HG02678 (cell line): Measurements from ENCODE around the gene DNAAF5.
"Not testable (repeated sequence)": the region's sequence is repeated elsewhere in the genome, so short reads cannot be mapped to it uniquely, and the experiment has no call there.

Experiments used
- ATAC-seq: cut with Tn5 transposase; IDR thresholded peaks from one replicate; pipeline ENCODE4 v1.9.1; 2021; ENCODE audit warnings: mild to moderate bottlenecking, moderate library complexity; ENCODE audit not compliant: unreplicated experiment

The DNAAF5 gene

DNA sequence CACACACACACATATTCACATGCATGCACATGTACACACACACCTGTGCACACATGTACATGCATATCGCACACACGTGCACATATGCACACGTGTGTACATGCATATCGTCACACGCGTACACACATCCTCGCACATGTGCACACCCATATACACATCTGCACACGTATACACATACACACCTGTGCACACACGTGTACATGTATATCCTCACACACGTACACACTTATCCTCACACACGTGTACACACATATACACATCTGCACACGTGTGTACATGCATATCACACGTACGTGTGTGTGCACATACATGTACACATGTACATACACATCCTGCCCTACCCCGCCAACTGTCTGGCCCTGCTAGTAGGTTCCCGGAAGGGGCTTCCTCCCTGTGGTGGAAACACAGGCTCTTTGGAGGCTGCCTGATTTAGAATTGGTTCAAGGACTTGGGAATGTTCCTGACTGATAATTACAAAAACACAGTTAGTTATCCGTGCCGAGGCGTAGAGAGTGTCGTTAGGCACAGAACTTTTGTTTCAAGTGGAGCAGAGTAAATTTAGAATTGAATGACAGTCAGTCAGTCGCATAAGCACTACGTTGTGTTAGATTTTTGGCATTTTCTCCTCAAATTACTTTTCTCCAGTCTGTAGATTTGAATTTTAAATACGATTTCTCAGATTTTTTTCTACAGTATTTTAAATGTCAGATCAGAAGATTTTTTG, 19.1 kb downstream of the DNAAF5 start:
- ATAC-seq = no peak

DNA sequence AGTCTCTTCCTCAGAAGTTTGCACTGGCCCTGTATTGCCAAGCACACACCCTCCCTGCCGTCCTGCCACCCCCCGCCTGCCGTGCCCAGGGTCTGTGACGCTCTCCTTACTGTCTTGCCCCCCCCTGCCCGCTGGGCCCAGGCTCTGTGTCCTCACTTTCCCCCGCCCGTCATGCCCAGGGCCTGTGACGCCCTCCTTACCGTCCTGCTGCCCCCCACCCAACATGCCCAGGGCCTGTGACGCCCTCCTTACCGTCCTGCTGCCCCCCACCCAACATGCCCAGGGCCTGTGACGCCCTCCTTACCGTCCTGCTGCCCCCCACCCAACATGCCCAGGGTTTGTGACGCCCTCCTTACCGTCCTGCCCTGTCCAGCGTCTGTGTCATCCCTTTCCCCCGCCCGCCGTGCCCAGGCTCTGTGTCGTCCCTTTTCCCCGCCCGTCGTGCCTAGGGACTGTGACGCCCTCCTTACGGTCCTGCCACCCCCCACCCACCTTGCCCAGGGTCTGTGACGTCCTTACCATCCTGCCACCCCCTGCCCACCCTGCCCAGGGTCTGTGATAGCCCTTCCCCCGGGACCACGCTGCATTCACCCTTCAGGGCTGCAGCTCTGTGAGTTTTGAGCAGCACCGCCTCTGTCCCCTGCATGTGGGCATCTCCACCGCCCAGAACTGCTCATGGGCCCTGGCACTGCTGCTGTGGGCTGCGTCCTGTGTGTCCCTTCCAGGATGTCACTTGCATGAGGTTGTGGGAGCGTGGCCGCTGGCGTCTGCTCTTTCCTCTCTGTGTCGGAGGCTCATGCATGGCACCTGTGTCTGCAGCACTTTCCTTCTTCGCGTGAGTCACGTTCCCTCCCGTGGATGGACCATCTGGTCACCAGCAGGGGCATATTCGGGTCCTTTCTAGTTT, 19.9 kb downstream of the DNAAF5 start:
- no peak for ATAC-seq

DNA sequence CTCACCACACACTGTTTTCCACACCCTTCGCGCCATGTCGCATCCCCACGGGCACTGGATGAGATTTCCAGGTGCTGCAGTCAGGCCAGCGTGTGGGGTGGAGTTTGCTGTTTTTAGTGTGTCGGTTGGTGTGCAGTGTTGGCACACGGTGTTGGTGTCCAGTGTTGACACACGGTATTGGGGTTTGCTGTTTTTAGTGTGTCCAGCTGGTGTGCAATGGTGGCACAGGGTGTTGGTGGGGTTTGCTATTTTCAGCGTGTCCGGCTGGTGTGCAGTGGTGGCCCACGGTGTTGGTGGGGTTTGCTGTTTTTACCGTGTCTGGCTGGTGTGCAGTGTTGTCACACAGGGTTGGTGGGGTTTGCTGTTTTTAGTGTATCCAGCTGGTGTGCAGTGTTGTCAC, 20.7 kb downstream of the DNAAF5 start:
- no peak for ATAC-seq

DNA sequence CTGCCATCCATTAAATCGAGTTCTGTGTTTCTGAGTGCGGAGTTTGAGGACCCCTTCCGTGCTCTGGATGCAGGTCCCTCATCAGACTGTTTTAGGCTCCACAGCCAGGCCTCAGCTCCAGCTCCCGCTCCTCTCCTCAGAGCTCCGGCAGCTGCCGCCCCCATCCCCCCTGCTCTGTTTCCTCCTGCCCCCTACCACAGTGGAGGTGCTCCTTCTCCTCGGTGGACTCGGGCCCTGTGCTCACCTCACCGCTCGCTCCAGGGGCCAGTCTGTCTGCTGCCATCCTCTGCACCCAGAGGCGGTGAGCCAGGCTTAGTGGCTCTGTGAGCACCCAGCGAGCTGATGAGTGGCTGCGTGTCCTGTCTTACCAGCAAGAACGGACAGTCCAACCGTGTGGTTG, 21.9 kb downstream of the DNAAF5 start:
- no peak for ATAC-seq

DNA sequence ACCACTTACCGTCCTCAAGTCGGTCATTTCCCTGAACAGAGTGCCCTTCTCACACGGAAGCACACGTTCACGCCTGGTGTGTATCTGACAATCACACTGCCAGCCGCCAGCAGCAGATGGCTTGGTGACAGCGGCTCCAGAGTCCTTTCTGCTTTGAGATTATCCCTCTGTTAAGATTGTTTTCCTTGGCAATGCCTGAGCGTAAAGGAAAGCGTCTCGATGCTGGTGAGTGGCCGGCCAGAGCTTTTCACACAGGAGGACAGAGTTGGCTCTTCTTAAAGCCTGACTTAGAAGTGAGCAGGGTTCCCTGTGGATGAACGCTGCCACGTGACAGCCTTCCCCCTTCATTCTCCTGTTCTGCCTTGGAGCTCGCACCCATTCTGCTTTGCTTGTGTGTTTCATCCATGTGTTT, 22.6 kb downstream of the DNAAF5 start:
- ATAC-seq = no peak

DNA sequence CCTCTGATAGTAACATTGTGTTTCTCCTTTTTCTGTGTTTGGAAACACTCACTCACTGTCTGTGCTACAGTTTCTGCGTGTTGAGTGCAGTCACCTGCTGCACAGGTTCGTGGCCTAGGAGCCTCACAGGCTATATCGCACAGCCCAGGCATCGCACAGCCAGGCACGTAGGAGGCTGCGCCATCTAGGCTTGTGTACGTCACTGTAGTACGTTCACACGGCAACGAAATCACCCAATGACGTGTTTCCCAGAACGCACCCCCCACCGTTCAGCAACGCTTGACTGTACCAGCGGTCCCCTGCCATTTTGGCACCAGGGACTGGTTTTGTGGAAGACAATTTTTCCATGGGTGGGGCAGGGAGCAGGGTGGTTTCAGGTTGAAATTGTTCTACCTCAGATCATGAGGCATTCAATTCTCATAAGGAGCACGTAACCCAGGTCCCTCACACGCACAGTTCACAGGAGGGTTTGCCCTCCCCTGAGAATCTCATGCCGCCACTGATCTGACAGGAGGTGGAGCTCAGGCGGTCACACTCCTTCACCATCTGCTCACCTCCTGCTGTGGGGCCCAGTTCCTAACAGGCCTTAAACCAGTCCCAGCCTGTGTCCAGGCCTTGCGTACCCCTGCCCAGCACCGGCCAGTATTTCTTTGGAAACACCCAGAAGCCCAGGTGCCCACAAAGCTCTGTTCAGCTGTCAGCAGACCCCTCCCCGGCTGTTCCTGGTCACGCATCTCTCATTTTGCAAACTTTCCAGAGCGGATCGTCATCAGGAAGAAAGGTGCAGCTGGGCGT, 23.8 kb downstream of the DNAAF5 start:
- ATAC-seq = no peak

DNA sequence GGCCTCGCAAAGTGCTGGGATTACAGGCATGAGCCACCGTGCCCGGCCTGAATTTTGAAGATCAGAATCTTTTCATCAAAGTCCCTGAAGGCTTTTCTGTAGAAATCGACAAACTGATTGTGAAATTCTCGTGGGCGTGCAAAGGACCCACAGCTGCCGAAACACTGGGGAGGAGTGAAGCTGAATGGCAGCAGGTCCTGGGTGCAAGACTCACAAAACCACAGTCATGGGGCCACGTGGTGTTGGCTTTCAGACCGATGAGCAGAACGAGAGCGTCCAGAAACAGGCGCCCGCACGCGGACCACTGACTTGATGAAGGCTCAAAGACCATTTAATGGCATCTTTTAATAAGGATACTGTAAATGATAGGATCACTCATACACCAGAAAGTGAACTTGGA, 25.3 kb downstream of the DNAAF5 start:
- no peak for ATAC-seq

DNA sequence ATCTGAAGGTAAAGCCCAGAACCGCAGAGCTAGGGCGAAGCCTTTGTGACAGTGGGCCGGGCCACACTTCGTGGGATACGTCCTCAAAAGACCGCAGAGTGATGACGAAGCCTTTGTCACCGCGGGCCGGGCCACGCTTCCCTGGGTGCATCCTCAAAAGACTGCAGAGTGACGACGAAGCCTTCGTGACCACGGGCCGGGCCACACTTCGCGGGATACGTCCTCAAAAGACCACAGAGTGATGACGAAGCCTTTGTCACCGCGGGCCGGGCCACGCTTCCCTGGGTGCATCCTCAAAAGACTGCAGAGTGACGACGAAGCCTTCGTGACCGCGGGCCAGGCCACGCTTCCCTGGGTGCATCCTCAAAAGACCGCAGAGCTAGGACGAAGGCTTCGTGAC, 25.8 kb downstream of the DNAAF5 start:
- ATAC-seq = not testable (repeated sequence)

DNA sequence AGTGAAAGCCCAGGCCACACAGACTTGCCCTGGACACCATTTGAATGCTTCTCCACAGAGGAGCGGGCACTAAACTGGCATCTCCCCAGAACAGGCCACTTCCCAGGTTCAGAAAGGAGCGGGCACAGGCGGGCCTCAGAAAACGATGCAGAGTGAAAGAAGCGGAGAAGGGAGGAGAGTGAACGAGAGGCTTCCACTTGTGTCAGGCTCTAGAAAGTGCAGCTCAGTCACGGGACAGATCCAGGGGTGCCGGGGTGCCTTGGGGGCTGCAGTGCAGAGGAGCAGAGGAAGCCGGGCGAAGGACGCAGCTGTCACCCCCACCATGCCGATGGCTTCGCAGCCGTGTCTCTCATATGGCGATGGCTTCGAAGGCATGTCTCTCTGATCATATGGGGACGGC, 26.7 kb downstream of the DNAAF5 start:
- no peak for ATAC-seq

DNA sequence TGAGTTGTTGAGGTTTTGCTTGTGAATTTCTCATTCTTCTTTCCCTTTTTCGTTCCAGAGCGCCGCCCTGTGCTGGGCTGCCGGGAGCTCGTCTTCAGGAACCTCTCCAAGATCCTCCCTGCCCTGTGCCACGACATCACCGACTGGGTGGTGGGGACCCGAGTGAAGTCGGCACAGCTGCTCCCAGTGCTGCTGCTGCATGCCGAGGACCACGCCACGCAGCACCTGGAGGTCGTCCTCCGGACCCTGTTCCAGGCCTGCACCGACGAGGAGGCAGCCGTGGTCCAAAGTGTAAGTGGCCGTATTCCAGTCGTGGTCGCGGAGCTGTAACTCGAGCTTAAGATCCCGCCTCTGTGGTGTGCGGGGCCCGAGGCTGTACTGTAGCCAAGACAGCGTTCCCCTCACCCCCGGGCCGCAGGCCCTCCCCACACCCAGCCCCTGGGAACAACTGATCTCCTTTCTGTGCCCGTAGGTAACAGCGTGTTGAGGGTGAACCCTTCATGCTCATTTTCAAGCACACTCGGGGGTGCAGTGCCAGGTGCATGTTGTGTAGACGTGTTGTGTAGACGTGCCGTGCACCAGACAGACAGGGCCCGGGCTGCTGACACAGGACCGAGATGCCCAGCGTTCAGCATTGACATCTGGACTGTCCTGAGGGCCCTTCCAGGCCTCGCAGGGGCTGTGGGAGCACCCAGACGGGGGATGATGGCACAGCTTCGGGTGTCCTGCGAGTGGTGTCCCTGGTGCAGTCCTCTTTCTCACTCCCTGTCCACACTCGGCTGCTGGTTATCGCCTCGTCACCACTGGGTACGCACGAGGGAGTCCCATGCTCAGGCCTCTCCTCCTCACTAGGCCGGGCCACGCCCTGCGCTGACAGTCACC, 28.3 kb downstream of the DNAAF5 start:
- no peak for ATAC-seq

DNA sequence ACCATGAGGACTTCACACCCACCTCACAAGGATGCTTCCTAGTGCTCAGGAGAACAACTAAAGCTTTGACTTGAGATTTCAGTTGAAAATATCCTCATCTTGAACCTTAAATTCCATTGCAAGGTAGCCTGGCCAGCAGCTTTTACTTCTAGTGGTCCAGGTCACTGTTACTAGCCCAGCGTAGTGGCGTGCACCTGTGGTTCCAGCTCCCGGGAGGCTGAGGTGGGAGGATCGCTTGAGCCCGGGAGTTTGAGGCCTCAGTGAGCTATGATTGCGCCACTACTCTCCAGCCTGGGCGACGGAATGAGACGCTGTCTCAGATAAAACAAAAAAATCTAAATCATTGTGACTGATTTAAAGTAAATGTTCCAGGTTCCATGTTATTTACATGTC, 28.9 kb downstream of the DNAAF5 start:
- no peak for ATAC-seq

DNA sequence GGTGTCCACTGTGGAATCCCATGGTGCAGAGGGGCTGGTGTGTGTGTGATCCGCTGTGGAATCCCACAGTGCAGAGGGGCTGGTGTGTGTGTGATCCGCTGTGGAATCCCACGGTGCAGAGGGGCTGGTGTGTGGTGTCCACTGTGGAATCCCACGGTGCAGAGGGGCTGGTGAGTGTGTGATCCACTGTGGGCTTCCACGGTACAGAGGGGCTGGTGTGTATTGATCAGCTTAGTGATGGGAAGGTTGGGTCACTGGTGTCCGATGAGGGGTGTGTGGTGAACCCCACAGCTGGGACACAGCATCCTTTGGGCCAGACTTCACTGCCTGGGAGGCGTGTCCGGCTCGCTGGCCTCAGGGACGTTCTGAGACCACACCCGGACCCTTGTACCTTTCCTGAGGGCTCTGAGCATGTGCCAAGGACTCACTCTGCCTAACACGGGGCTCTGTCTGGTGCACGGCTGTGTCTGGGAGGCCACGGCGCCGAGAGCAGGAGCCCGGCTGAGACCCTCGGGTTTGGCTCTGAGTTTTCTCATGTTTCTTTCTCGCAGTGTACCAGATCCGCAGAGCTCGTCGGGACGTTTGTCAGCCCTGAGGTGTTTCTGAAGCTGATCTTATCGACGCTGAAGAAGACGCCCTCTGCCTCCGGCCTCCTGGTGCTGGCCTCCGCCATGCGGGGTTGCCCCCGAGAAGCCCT, 29.9 kb downstream of the DNAAF5 start:
- no peak for ATAC-seq

DNA sequence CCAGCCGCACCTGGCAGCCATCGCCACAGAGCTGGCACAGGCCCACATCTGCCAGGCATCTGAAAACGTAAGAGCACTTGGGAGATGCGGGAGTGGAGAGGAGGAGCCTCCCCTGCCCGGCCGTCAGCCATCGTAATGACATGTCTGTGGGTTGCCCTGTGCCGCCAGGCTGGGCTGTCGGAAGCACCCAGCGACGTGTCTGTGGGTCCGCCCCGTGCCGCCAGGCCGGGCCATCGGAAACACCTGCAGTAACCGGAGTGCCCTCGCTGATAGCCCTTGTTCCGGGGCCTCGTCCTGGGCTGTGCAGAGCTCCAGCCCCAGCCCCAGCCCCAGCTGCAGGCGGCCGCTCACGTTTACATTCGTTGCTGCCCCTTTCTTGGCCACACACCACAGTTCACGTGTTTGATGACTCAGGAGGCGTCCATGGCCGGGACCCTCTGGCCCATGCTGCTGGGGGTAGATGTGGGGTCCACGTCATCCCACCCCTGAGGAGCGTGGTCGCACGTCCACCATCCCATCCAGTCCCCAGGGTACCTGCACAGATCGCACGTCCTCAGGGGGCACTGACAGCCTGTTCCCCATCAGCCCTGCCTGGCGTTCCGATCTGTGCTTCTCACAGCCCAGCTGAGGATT, 30.5 kb downstream of the DNAAF5 start:
- ATAC-seq = no peak

DNA sequence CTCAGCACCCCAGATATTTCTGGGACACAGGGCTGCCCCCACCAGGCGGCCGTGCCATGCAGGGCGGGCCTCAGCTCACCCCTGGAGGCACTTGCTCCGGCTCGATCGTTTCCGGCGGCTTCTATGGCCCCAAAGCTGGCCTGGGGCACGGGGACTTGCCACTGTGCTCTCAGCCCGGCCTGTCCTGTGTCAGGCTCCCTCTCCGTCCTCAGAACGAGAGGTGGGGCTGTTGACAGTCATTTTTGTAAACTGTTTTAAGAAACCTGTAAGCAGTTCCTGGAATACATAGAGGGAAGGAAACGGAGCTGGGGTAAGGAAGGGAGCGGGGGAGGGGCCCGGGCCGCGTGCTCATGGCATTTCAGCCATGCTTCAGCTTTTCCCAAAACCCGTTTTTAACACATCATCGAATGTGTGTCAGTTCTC, 31.3 kb downstream of the DNAAF5 start:
- no peak for ATAC-seq

DNA sequence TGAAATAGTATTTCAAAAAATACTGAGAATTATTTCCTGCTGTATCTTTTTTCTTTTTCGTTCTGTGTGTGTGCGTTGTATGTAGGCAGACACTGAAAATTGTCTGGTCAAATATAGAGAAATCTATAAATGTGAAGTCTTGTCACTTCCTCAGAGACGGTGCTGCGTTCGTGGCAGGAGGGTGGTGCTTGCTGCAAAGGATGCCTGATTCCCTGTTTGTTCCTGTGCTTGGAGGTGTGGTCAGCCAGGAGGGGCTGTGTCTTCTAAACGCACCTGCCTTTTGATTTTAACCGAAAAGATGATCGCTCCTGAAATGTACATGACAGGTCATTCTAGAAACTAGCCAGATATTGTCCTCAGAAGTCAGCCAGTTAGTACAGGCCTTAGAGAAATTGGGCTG, 33.1 kb downstream of the DNAAF5 start:
- ATAC-seq = no peak

DNA sequence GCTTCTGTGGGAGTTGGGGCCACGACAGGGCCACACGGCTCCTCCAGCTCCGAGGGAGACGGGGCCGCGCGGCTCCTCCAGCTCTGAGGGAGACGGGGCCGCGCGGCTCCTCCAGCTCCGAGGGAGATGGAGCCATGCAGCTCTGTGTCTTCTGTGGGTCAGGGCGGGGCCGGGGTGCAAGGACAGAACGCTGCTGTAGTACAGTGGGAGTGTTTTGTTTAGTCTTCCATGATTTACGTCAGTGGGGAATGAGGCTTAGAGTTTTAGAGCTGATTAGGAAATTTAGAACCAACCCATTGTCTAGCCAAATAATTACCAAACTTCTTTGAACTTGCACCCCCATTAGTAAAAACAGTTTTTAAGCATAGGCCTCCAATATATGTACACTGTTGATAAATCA, 33.5 kb downstream of the DNAAF5 start:
- no peak for ATAC-seq

DNA sequence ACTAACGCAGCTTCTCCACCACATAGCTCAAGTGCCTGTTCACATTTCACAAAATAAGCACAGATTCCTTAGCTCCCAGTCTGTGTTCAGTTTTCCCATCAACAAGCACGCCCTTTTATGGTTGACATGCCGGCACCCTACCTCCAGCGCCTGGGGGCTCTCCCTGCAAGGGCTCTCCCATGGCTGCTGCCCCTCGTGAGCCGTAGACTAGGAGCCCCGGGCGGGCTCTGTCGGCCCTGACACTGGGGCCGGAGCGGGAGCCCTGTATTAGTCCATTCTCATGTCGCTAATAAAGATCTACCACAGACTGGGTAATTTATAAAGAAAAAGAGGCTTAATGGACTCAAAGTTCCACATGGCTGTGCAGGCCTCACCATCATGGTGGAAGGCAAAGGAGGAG, 34.6 kb downstream of the DNAAF5 start:
- ATAC-seq = no peak

DNA sequence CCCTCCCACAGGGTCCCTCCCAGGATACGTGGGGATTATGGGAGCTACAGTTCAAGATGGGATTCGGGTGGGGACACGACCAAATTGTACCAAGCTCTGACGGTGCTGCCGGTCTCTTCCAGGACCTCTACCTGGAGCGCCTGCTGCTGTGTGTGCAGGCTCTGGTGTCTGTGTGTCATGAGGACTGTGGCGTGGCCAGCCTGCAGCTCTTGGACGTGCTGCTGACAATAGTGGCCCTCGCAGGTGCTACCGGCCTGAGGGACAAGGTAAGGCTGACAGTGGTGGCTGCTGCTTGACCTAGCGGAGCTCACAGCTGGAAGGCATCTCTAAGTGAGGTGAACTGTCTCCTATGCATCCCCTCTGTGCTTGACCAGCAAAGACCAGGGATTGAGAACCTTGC, 35.1 kb downstream of the DNAAF5 start:
- no peak for ATAC-seq

DNA sequence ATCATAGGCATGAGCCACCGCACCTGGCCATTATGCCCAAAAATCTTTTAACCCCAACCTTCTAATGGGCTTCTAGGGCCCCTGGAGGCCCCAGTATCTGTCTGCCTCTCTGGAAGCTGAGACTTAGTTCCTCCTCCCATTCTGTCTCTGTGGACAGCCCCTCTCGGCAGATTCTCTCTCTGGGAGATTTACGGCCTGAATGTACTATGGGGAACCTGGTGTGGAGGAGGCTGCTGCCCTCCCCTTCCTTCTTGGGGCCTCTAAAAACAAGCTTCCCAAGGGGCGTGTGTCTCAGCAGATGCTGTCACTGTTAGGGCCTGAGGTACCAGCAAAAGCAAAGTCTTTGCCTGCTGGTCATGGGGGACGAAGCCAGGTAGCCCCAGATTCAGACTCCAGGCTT, 36.4 kb downstream of the DNAAF5 start:
- ATAC-seq = no peak
